Tibial artery (tissue), 4 donors: ENCODE results near the gene B3GNT3.

ENCODE experiments used
- DNase-seq, 2 donors: peaks; one replicate each; pipeline ENCODE4 v3.0.0-alpha.2; 2019
- H3K27ac ChIP-seq, 2 donors: fragments of 200-600 bp; sonication (generic) in 1 of 2; 1 replicate in 1 of 2; 2 replicates in 1 of 2; pipeline ENCODE4 v1.5.1; 2018 to 2019; ENCODE audit warnings: mild to moderate bottlenecking in 1 of 2
- H3K27me3 ChIP-seq, 2 donors: fragments of 200-600 bp; sonication (generic) in 1 of 2; one replicate each; pipeline versions ENCODE4 v1.5.1 to v1.6.0; 2016 to 2019
- H3K36me3 ChIP-seq, 3 donors: fragments of 200-600 bp; sonication (generic) in 2 of 3; one replicate each; pipeline ENCODE4 v1.5.1; 2016 to 2019; ENCODE audit warnings: mild to moderate bottlenecking in 2 of 3
- H3K4me1 ChIP-seq, 4 donors: fragments of 200-600 bp; sonication (generic) in 2 of 4; 1 replicate in 3 of 4; 2 replicates in 1 of 4; pipeline ENCODE4 v1.5.1; 2016 to 2019
- H3K4me3 ChIP-seq, 2 donors: fragments of 200-600 bp; sonication (generic) in 1 of 2; 1 replicate in 1 of 2; 2 replicates in 1 of 2; pipeline ENCODE4 v1.5.1; 2018 to 2019; ENCODE audit warnings: mild to moderate bottlenecking in 2 of 2
- H3K9me3 ChIP-seq, 3 donors: fragments of 200-600 bp; sonication (generic) in 1 of 3; one replicate each; pipeline ENCODE4 v1.5.1; 2016 to 2019
- intact Hi-C: fragments of 100-400 bp; cut with DNase I; formaldehyde crosslinking; loops from one replicate; pipeline ENCODE4 v1.15.0; 2023; ENCODE audit warnings: low total_unique reads
- TF ChIP-seq, protein P1 (sequence below), 2 experiments: fragments of 200-600 bp in 1 of 2; fragments of 450-650 bp in 1 of 2; IDR thresholded peaks; one replicate each; pipeline ENCODE4 v1.5.1; 2017 to 2019; ENCODE audit warnings: antibody characterized with exemption in 2 of 2, mild to moderate bottlenecking in 1 of 2, moderate library complexity in 1 of 2

Gene B3GNT3

DNA sequence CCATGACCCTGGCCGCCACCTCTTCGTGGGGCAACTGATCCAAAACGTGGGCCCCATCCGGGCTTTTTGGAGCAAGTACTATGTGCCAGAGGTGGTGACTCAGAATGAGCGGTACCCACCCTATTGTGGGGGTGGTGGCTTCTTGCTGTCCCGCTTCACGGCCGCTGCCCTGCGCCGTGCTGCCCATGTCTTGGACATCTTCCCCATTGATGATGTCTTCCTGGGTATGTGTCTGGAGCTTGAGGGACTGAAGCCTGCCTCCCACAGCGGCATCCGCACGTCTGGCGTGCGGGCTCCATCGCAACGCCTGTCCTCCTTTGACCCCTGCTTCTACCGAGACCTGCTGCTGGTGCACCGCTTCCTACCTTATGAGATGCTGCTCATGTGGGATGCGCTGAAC, 16.7 kb downstream of the B3GNT3 start:
- Histone ChIP-seq H3K36me3 (no peaks in the 10 kb centered on the region), H3K27ac (no peak overlapping the region), H3K27me3 (peaks cover 0 to 58% of the 10 kb centered on the region in 2 donors), H3K9me3 (peaks cover 0 to 3% (median 0%) of the 10 kb centered on the region in 3 donors), H3K4me3 (no peak overlapping the region), H3K4me1 (no peaks in the 10 kb centered on the region)
- intact Hi-C loops, result no loop called here
- no peak for DNase-seq
- TF ChIP-seq, protein P1, sequence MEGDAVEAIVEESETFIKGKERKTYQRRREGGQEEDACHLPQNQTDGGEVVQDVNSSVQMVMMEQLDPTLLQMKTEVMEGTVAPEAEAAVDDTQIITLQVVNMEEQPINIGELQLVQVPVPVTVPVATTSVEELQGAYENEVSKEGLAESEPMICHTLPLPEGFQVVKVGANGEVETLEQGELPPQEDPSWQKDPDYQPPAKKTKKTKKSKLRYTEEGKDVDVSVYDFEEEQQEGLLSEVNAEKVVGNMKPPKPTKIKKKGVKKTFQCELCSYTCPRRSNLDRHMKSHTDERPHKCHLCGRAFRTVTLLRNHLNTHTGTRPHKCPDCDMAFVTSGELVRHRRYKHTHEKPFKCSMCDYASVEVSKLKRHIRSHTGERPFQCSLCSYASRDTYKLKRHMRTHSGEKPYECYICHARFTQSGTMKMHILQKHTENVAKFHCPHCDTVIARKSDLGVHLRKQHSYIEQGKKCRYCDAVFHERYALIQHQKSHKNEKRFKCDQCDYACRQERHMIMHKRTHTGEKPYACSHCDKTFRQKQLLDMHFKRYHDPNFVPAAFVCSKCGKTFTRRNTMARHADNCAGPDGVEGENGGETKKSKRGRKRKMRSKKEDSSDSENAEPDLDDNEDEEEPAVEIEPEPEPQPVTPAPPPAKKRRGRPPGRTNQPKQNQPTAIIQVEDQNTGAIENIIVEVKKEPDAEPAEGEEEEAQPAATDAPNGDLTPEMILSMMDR (IDR thresholded peaks at IDR 0.05), result no peak

DNA sequence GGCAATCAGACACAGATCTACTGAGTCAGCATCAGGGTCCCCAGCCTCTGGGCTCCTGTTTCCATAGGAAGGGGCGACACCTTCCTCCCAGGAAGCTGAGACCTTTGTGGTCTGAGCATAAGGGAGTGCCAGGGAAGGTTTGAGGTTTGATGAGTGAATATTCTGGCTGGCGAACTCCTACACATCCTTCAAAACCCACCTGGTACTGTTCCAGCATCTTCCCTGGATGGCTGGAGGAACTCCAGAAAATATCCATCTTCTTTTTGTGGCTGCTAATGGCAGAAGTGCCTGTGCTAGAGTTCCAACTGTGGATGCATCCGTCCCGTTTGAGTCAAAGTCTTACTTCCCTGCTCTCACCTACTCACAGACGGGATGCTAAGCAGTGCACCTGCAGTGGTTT, 17.2 kb downstream of the B3GNT3 start:
- no peak for DNase-seq
- Histone ChIP-seq H3K36me3 (no peaks in the 10 kb centered on the region), H3K27ac (no peak overlapping the region), H3K9me3 (peaks cover 0 to 3% (median 0%) of the 10 kb centered on the region in 3 donors), H3K4me3 (no peak overlapping the region), H3K27me3 (peaks cover 0 to 58% of the 10 kb centered on the region in 2 donors), H3K4me1 (no peaks in the 10 kb centered on the region)
- intact Hi-C loops, result no loop called here
- TF ChIP-seq, protein P1 (IDR thresholded peaks at IDR 0.05), result no peak

DNA sequence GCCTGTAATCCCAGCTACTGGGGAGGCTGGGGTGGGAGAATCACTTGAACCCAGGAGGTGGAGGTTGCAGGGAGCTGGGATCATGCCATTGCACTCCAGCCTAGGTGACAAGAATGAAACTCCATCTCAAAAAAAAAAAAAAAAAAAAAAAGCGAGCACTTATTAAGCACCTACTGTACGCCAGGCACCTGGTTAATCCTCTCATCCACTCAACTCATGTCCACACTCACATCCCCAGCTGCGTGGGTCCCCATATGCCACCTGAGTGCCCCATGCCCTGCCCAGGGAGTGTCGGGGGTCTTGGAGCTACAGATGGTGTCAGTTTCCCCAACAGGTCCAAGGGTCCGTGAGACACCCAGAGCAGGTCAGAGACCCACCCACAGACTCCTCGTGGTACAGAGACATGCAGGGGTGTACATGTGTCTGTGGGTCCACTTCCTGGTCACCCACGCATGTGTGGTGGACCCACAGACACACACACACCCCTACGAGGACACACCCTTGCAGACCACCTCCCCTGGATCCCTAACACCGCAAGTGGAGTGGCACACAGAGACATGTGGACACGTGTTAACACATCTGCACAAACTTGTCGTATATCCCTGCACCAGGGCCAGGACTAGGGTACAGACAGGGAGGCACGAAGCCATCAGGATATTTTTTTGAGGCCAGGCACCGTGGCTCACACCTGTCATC, 22.9 kb downstream of the B3GNT3 start:
- no peak for DNase-seq
- TF ChIP-seq, protein P1 (IDR thresholded peaks at IDR 0.05), result no peak
- H3K27ac ChIP-seq, result no peak overlapping the region
- intact Hi-C loops, result no loop called here
- H3K9me3 ChIP-seq, result no peaks in the 10 kb centered on the region
- no peak overlapping the region for H3K4me3 ChIP-seq
- H3K36me3 ChIP-seq, result no peaks in the 10 kb centered on the region
- H3K27me3 ChIP-seq, result peaks cover 0 to 36% of the 10 kb centered on the region in 2 donors
- no peaks in the 10 kb centered on the region for H3K4me1 ChIP-seq

DNA sequence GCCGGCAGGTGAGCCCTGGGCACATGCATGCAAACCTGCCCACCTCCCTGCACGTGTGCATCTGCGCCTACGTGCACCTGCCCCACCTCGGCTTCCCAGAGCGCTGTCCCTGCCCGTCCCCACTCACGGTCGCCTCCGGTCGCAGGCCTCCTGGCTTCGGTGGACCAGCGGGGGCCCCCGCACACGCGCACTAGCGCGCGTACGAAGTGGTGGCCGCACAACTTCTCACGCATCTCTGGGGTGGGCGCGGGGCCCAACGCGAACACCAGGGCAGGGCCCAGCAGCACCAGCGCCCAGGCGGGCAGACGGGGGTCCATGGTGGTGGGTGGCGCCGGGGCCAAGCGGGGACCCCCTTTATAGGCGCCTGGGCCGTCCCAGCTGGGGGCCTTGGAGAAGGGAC, 26.3 kb downstream of the B3GNT3 start, which contains the start of gene INSL3:
INSL3 (minus strand) TSS at position 330 of the 400 bp plus-strand sequence; CDS start at position 317, 13 bp downstream.
- H3K4me3 ChIP-seq, result no peak within 1 kb of the TSS
- TF ChIP-seq, protein P1 (IDR thresholded peaks at IDR 0.05), result no peak
- peaks cover 0 to 37% of the 10 kb centered on the region in 2 donors for H3K27me3 ChIP-seq
- DNase-seq, result no peak
- H3K4me1 ChIP-seq, result no peaks in the 10 kb centered on the region
- no peaks in the 10 kb centered on the region for H3K9me3 ChIP-seq
- intact Hi-C loops, result no loop called here
- H3K27ac ChIP-seq, result no peak within 1 kb of the TSS
- H3K36me3 ChIP-seq, result no peaks in the 10 kb centered on the region

GRCh38 chr19:17824339-17824738, 29.4 kb downstream of the B3GNT3 start:
- Histone ChIP-seq H3K4me3 (no peak overlapping the region), H3K36me3 (no peaks in the 10 kb centered on the region), H3K4me1 (no peaks in the 10 kb centered on the region), H3K9me3 (no peaks in the 10 kb centered on the region), H3K27me3 (peaks cover 0 to 52% of the 10 kb centered on the region in 2 donors), H3K27ac (no peak overlapping the region)
- intact Hi-C loops, result no loop called here
- DNase-seq, result no peak
- TF ChIP-seq, protein P1 (IDR thresholded peaks at IDR 0.05), result no peak
